KMS-11 (cell line): ENCODE measurements around the gene MRTFA.

Experiments used
- H2AFZ ChIP-seq: fragments of 200-600 bp; sonication (generic); 2 replicates; pipeline ENCODE4 v1.6.1; 2016; ENCODE audit warnings: antibody characterized with exemption, mixed run types, low read depth
- H3K27ac ChIP-seq: fragments of 200-600 bp; sonication (generic); 2 replicates; pipeline ENCODE4 v1.6.1; 2016; ENCODE audit warnings: mild to moderate bottlenecking, mixed run types
- H3K27me3 ChIP-seq: fragments of 200-600 bp; sonication (generic); 2 replicates; pipeline ENCODE4 v1.6.1; 2017; ENCODE audit warnings: mild to moderate bottlenecking, low read depth, mixed run types, moderate library complexity; ENCODE audit not compliant: insufficient read depth
- H3K36me3 ChIP-seq: fragments of 200-600 bp; sonication (generic); 2 replicates; pipeline ENCODE4 v1.6.1; 2017; ENCODE audit warnings: mild to moderate bottlenecking, mixed run types; ENCODE audit not compliant: insufficient read depth
- H3K4me1 ChIP-seq: fragments of 200-600 bp; sonication (generic); 2 replicates; pipeline ENCODE4 v1.6.1; 2016; ENCODE audit warnings: mild to moderate bottlenecking, low read depth, mixed run types; ENCODE audit not compliant: poor library complexity, severe bottlenecking
- H3K4me2 ChIP-seq: fragments of 200-600 bp; sonication (generic); 2 replicates; pipeline ENCODE4 v1.7.0; 2016; ENCODE audit warnings: mild to moderate bottlenecking, mixed run types
- H3K4me3 ChIP-seq: fragments of 200-600 bp; sonication (generic); IDR thresholded peaks from 2 replicates; pipeline ENCODE4 v1.6.1; 2017; ENCODE audit warnings: low read depth, low read length, mixed read lengths; ENCODE audit not compliant: insufficient read depth
- H3K79me2 ChIP-seq: fragments of 200-600 bp; sonication (generic); 2 replicates; pipeline ENCODE4 v1.6.1; 2016; ENCODE audit warnings: low read depth, mixed run types; ENCODE audit not compliant: insufficient read depth
- H3K9ac ChIP-seq: fragments of 200-600 bp; sonication (generic); 2 replicates; pipeline ENCODE4 v1.6.1; 2016; ENCODE audit warnings: mild to moderate bottlenecking, mixed run types
- H4K20me1 ChIP-seq: fragments of 200-600 bp; sonication (generic); 2 replicates; pipeline ENCODE4 v1.6.1; 2016; ENCODE audit warnings: mild to moderate bottlenecking, mixed run types; ENCODE audit not compliant: insufficient read depth
- CTCF ChIP-seq: fragments of 200-600 bp; sonication (generic); conservative IDR thresholded peaks from 2 replicates; pipeline ENCODE4 v1.6.1; 2017; ENCODE audit warnings: low read depth, mild to moderate bottlenecking, antibody characterized with exemption, low read length, moderate library complexity, mixed read lengths

Gene MRTFA

DNA sequence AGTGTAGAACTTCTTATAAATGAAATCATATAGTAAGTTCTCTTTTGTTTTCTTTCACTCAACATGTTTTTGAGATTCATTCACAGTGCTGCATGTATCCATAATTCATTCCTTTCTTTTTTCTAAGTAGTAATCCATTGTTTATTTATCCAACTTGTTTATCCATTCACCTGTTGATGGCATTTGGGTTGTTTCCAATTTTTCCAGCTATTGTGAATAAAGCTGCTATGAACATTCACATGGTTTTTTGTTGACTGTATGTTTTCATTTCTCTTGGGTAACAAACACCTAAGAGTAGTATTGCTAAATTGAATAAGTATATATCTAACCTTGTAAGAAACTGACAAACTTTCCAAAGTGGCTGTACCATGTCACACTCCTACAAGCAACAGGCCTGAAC is 23.5 kb downstream of the MRTFA start:
- H3K27me3 ChIP-seq: no peaks in the 10 kb centered on the region
- TF ChIP-seq CTCF: no peak
- H3K4me1 ChIP-seq: no peaks in the 10 kb centered on the region
- H3K36me3 ChIP-seq: no peaks in the 10 kb centered on the region
- peaks cover 25% of the 10 kb centered on the region; the same call in 1 of the 2 replicates for H3K79me2 ChIP-seq
- H3K4me2 ChIP-seq: no peak overlapping the region
- H2AFZ ChIP-seq: no peak overlapping the region
- H4K20me1 ChIP-seq: 0 out of 2 replicates have a peak, but pooled peaks cover 5% of the 10 kb centered on the region
- H3K4me3 ChIP-seq: no peak overlapping the region
- no peak overlapping the region for H3K27ac ChIP-seq
- no peak overlapping the region for H3K9ac ChIP-seq

GRCh38 chr22:40612291-40612751 is 24.2 kb downstream of the MRTFA start:
- TF ChIP-seq CTCF: no peak
- H3K4me2 ChIP-seq: no peak overlapping the region
- H3K27ac ChIP-seq: no peak overlapping the region
- H4K20me1 ChIP-seq: 0 out of 2 replicates have a peak, but pooled peaks cover 5% of the 10 kb centered on the region
- no peaks in the 10 kb centered on the region for H3K4me1 ChIP-seq
- peaks cover 26% of the 10 kb centered on the region; the same call in 1 of the 2 replicates for H3K79me2 ChIP-seq
- H2AFZ ChIP-seq: no peak overlapping the region
- H3K27me3 ChIP-seq: no peaks in the 10 kb centered on the region
- no peak overlapping the region for H3K9ac ChIP-seq
- H3K36me3 ChIP-seq: no peaks in the 10 kb centered on the region
- H3K4me3 ChIP-seq: no peak overlapping the region

DNA sequence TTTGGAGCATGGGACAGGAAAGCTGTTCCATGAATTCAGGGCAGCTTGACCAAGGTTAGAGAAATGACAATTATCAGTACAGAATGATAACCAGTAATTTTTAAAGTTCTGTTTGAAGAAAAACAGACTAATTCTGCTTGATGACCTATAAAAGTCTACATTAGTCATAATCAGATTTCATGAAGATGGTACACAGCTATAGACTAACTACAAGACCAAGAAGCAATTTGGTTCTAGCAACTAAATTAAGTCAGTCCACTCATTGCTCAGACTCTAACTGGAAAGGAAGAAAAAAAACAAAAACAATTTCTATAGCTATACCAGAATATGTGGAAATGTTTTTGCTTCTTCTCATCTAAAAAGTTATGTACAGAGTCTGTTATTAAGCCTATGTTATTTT is 24.9 kb downstream of the MRTFA start:
- H3K36me3 ChIP-seq: no peaks in the 10 kb centered on the region
- no peak for TF ChIP-seq CTCF
- H2AFZ ChIP-seq: no peak overlapping the region
- H3K4me1 ChIP-seq: no peaks in the 10 kb centered on the region
- H3K27me3 ChIP-seq: no peaks in the 10 kb centered on the region
- H3K9ac ChIP-seq: no peak overlapping the region
- H3K4me2 ChIP-seq: no peak overlapping the region
- peaks cover 26% of the 10 kb centered on the region; the same call in 1 of the 2 replicates for H3K79me2 ChIP-seq
- H3K27ac ChIP-seq: no peak overlapping the region
- no peak overlapping the region for H3K4me3 ChIP-seq
- H4K20me1 ChIP-seq: 0 out of 2 replicates have a peak, but pooled peaks cover 5% of the 10 kb centered on the region

- no peaks in the 10 kb centered on the region for H3K27me3 ChIP-seq
- H3K79me2 ChIP-seq: peaks cover 28% of the 10 kb centered on the region; the same call in 1 of the 2 replicates
- H3K9ac ChIP-seq: no peak overlapping the region
- H3K4me2 ChIP-seq: no peak overlapping the region
- H3K36me3 ChIP-seq: no peaks in the 10 kb centered on the region
- TF ChIP-seq CTCF: no peak
- no peak overlapping the region for H3K27ac ChIP-seq
- H3K4me3 ChIP-seq: no peak overlapping the region
- 0 out of 2 replicates have a peak, but pooled peaks cover 5% of the 10 kb centered on the region for H4K20me1 ChIP-seq
- no peaks in the 10 kb centered on the region for H3K4me1 ChIP-seq
- H2AFZ ChIP-seq: no peak overlapping the region
Observed at GRCh38 chr22:40610329-40610850, 26.1 kb downstream of the MRTFA start.
